Activated CD4-positive, alpha-beta T cell treated with anti-CD3 and anti-CD28 coated beads, Interleukin-2, amount 10 ng/mL, durations not matched to agents 24 days and 14 days (primary cell): ENCODE data around the gene GPX8. TPM values are rescaled to one million over a fixed set of nuclear protein-coding genes. Genes with fewer than 3 reads are reported as not detected.

Experiments
- DNase-seq: peaks from one replicate; pipeline ENCODE4 v3.0.0; 2022
- H3K27ac Mint-ChIP-seq: one replicate; pipeline ENCODE4 v1.8.0; 2022; ENCODE audit warnings: mild to moderate bottlenecking, mixed read lengths
- H3K27me3 Mint-ChIP-seq: one replicate; pipeline ENCODE4 v1.8.0; 2022; ENCODE audit warnings: mixed read lengths
- H3K36me3 Mint-ChIP-seq: one replicate; pipeline ENCODE4 v1.8.0; 2022; ENCODE audit warnings: low read depth, mild to moderate bottlenecking, mixed read lengths
- H3K4me1 Mint-ChIP-seq: one replicate; pipeline ENCODE4 v1.8.0; 2021; ENCODE audit warnings: mixed read lengths
- H3K4me3 Mint-ChIP-seq: one replicate; pipeline ENCODE4 v1.8.0; 2022; ENCODE audit warnings: mild to moderate bottlenecking, moderate library complexity, mixed read lengths
- H3K9me3 Mint-ChIP-seq: one replicate; pipeline ENCODE4 v1.8.0; 2021; ENCODE audit warnings: mixed read lengths
- intact Hi-C: fragments of 100-400 bp; cut with micrococcal nuclease; formaldehyde crosslinking; loops from one replicate; pipeline ENCODE4 v1.15.1; 2023
- total RNA-seq: library from RNA; stranded (reverse); gene quantifications from 2 replicates; pipeline ENCODE4 v1.2.3, GENCODE V29; 2022

GPX8 gene
- total RNA-seq, 1 donor from 2014 or later: not detected

DNA sequence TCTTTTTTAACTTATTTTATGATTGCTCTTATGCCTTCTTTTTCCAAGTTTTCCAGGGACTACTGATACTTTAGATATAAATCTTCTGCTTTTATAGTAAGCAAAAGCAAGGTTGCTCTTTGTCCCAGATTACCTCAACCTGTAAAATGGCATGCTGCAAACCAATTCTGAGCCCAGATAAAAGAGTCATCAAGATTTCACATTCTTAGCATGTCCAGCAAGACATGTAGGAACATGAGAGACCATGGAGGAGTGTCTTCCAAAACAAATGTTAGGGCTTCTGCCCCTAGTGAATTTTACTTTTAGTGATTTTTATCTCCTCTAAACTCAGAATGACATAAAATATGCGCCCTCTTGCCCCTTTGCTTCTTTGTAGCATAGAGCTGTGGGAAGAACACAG lies 20.0 kb downstream of the GPX8 start:
- H3K9me3 Mint-ChIP-seq: no peaks in the 10 kb centered on the region
- no peak for DNase-seq
- peaks cover 80% of the 10 kb centered on the region for H3K27me3 Mint-ChIP-seq
- no peak overlapping the region for H3K27ac Mint-ChIP-seq
- no peak overlapping the region for H3K4me3 Mint-ChIP-seq
- peaks cover 13% of the 10 kb centered on the region for H3K4me1 Mint-ChIP-seq
- no peaks in the 10 kb centered on the region for H3K36me3 Mint-ChIP-seq
- intact Hi-C loops: no loop called here

GRCh38 chr5:55187370-55187769 lies 27.4 kb downstream of the GPX8 start:
- Mint-ChIP-seq H3K9me3 (no peaks in the 10 kb centered on the region), H3K36me3 (no peaks in the 10 kb centered on the region), H3K4me1 (no peaks in the 10 kb centered on the region), H3K27me3 (peaks cover 66% of the 10 kb centered on the region), H3K4me3 (no peak overlapping the region), H3K27ac (no peak overlapping the region)
- DNase-seq: no peak
- intact Hi-C loops: no loop called here

- H3K27ac Mint-ChIP-seq: no peak overlapping the region
- no peaks in the 10 kb centered on the region for H3K4me1 Mint-ChIP-seq
- H3K36me3 Mint-ChIP-seq: no peaks in the 10 kb centered on the region
- no peaks in the 10 kb centered on the region for H3K9me3 Mint-ChIP-seq
- no peak for DNase-seq
- intact Hi-C loops: no loop called here
- H3K4me3 Mint-ChIP-seq: no peak overlapping the region
- peaks cover 70% of the 10 kb centered on the region for H3K27me3 Mint-ChIP-seq
These were observed 28.9 kb downstream of the GPX8 start for GRCh38 chr5:55188656-55189540.

GRCh38 chr5:55191165-55191564 lies 31.2 kb downstream of the GPX8 start:
- DNase-seq: no peak
- intact Hi-C loops: no loop called here
- H3K27ac Mint-ChIP-seq: no peak overlapping the region
- H3K4me1 Mint-ChIP-seq: no peaks in the 10 kb centered on the region
- H3K9me3 Mint-ChIP-seq: no peaks in the 10 kb centered on the region
- peaks cover 73% of the 10 kb centered on the region for H3K27me3 Mint-ChIP-seq
- no peak overlapping the region for H3K4me3 Mint-ChIP-seq
- no peaks in the 10 kb centered on the region for H3K36me3 Mint-ChIP-seq

DNA sequence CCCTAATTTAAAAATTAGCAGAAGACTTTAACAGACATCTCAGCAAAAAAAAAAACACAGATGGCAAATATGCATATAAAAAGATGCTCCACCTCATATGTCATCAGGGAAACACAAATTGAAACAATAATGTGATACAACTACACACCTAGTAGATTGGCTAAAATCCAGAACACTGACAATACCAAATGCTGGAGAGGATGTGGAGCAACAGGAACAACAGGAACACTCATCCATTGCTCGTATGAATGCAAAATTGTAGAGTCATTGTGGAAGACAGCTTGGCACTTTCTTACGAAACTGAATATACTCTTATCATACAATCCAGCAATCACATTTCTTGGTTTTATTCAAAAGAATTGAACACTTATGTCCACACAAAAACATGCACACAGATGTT lies 45.0 kb downstream of the GPX8 start:
- intact Hi-C loops: loop anchor here (5.0 kb wide), 1 partner anchor 623 kb away; no protein-coding TSS in a partner anchor
- Mint-ChIP-seq H3K4me3 (no peak overlapping the region), H3K27me3 (peaks cover 58% of the 10 kb centered on the region), H3K4me1 (peaks cover 1% of the 10 kb centered on the region), H3K27ac (no peak overlapping the region), H3K36me3 (no peaks in the 10 kb centered on the region), H3K9me3 (no peaks in the 10 kb centered on the region)
- no peak for DNase-seq

GRCh38 chr5:55211184-55211874 lies 51.4 kb downstream of the GPX8 start:
- Mint-ChIP-seq H3K4me1 (no peaks in the 10 kb centered on the region), H3K9me3 (no peaks in the 10 kb centered on the region), H3K4me3 (no peak overlapping the region), H3K27me3 (peaks cover 46% of the 10 kb centered on the region), H3K27ac (no peak overlapping the region), H3K36me3 (no peaks in the 10 kb centered on the region)
- no peak for DNase-seq
- intact Hi-C loops: no loop called here

Other genes with a start within 250 kb of the GPX8 start
- gene ESM1, start 174.6 kb upstream of the GPX8 start, total RNA-seq: not detected in 2 replicates
- 0.70 and 0.78 TPM in 2 replicates for gene GZMK, start 135.9 kb upstream of the GPX8 start, total RNA-seq
- 87.6 and 91.2 TPM in 2 replicates for gene GZMA, start 57.5 kb upstream of the GPX8 start, total RNA-seq
- not detected in 2 replicates for gene CDC20B, start 13.0 kb downstream of the GPX8 start, total RNA-seq
- gene MCIDAS, start 67.1 kb downstream of the GPX8 start, total RNA-seq: not detected in 2 replicates
- gene CCNO, start 73.4 kb downstream of the GPX8 start, total RNA-seq: 0.26 TPM in 1 of 2 replicates, not detected in the other
- gene DHX29, start 147.5 kb downstream of the GPX8 start, total RNA-seq: 18.0 and 18.2 TPM in 2 replicates
- 123 and 128 TPM in 2 replicates for gene MTREX, start 147.8 kb downstream of the GPX8 start, total RNA-seq